ENCODE data around the gene DNPEP.
"Not testable (repeated sequence)": the region's sequence is repeated elsewhere in the genome, so short reads cannot be mapped to it uniquely, and the experiment has no call there.

The DNPEP gene

GRCh38 chr2:219400562-219400961 is 12.8 kb upstream of the DNPEP start:
- no peak for DNase-seq

DNA sequence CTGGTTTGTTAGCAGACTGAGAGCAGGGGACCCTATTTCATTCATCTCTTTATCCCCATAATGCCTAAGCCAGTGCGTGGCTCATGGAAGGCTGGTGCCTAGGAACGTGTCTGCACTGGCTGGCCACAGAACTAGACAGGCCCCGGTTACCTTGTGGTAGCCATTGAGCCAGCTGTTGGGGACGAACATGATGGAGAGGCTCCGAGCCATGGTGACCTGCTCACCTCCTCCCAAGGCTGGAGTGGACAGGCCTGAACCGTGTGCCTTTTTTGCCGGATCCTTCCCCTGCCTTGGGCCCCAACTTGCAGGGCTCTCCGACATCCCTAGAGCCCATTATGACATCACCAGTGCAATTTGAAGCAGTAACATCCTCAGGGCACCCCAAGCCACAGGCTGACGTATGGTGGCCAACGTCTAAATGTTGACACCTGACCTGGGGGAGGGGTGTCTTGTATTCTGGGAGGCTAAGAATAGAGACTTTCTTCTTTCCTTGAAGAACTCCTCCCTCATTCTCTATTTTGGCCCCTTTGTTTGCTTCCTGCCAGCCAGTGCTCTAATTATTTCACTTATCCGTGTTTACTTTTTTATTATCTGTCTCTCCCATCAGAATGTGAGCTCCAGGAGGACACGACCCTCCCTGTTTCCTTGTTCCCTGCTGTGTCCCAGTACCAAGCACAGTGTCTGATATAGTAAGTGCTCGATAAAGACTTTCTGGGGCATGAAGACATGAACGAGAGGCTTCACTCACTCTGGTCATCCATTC is 12.2 kb upstream of the DNPEP start:
- DNase-seq, result no peak

- no peak for DNase-seq
These were observed 11.1 kb upstream of the DNPEP start for GRCh38 chr2:219398721-219399363.

DNA sequence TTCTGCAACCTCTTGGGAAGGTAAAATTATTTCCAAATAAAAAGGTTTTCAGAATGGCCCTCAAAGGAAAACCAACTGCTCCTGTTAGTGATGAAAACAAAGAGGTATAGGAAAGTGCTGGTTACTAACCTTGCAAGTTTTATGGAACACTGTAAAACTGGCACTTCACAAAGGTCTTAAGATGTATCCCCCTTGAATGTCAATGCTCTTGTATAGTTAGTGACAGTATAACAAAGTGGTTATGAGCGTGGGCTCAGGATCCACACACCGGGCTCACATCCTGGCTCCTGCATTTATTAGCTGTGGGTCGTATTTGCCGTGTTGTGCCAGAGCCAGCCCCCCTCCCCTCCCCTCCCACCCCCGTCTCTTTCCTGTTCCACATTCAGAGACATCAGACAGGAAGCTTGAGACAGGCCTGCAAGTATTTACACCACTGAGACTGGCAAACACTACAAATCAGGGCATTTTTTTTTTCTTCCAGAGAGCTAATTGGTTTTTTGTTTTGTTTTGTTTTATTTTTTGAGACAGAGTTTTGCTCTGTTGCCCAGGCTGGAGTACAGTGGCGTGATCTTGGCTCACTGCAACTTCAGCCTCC is 9.2 kb upstream of the DNPEP start:
- DNase-seq, result no peak

GRCh38 chr2:219395609-219396008 is 7.9 kb upstream of the DNPEP start:
- no peak for DNase-seq

DNA sequence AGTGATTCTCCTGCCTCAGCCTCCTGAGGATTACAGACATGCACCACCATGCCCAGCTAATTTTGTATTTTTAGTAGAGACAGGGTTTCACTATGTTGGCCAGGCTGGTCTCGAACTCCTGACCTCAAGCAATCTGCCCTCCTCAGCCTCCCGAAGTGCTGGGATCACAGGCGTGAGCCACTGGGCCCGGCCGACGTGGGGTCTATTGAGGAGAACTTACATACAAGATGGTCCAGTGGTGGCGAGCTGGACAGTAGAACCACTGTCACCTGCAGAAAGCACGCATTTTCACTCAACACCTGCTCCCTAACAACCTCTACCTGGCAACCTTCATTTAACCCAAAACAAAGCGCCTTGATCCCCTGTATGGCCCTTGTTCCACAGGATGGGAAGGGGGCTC is 7.3 kb upstream of the DNPEP start:
- DNase-seq, result not testable (repeated sequence)

GRCh38 chr2:219392754-219393153 is 5.0 kb upstream of the DNPEP start:
- no peak for DNase-seq

DNA sequence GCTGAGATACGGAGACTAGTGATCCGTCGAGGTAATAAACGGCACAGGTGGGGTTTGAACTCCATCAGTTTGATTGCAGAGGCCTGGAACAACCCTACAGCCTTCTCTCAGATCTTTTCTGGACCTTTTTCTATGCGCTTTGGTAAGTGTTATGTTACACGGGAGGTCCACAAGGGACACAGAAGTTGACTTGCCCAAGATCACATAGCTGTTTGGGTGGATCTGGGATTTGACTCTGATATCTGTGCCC is 1.1 kb upstream of the DNPEP start:
- DNase-seq, result no peak

GRCh38 chr2:219388121-219388906 is 602 bp upstream of the DNPEP start:
- DNase-seq, result peak; percentile 98

GRCh38 chr2:219386532-219387280 is 1.0 kb downstream of the DNPEP start:
- no peak for DNase-seq

DNA sequence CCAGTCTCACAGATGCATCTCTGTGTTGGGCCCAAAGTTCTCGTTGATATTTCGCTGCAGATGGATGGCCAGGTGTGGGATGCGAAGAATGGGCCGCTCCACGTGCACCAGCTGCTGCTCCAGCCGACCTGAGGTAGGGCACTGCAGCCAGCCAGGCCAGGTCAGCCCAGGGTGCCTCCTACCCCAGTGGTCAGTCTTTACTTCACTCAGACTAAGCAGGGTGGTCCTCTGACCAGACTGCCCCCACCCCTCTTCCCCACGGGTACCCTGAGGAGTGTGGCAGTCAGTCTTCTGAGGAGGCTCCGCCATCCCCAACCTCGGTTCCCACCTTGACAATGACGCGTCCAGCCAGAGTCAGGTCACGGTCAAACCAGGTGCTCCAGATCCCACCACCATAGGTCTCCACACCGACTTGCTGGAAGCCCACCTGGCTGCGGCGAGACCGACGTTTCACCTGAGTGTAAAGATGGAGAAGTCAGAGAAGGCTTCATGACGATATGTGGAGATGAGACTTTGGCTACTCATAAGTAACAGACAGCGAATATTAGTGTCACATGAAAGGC is 1.7 kb downstream of the DNPEP start:
- DNase-seq, result no peak

GRCh38 chr2:219384859-219385258 is 2.9 kb downstream of the DNPEP start:
- DNase-seq, result no peak

- DNase-seq, result no peak
These were observed 3.5 kb downstream of the DNPEP start for GRCh38 chr2:219384083-219384713.

GRCh38 chr2:219381448-219381847 is 6.3 kb downstream of the DNPEP start:
- no peak for DNase-seq

DNA sequence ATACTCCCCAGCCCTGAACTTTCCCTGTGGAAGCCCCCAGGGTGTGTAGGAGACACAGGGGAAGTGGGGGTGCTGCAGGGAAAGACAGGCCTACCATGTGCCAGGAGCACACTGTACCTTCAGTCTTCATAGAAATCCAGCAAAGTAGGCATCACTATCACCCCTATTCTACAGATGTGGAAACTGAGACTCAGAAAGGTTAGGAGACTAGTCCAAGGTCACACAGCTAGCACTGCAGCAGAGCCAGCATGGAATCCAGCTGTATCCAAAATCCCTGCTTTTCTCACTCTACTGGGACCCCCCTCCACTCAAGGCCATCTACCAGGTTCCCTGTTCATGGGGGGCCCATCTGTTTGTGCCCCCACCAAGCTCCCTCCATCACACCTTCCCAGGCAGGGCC is 6.8 kb downstream of the DNPEP start:
- no peak for DNase-seq

GRCh38 chr2:219378163-219378851 is 9.4 kb downstream of the DNPEP start:
- DNase-seq, result no peak

GRCh38 chr2:219369447-219369861 is 18.3 kb downstream of the DNPEP start:
- peak; percentile 48 for DNase-seq

- peak; percentile 82 for DNase-seq
These were observed 19.0 kb downstream of the DNPEP start for GRCh38 chr2:219368690-219369191.

DNA sequence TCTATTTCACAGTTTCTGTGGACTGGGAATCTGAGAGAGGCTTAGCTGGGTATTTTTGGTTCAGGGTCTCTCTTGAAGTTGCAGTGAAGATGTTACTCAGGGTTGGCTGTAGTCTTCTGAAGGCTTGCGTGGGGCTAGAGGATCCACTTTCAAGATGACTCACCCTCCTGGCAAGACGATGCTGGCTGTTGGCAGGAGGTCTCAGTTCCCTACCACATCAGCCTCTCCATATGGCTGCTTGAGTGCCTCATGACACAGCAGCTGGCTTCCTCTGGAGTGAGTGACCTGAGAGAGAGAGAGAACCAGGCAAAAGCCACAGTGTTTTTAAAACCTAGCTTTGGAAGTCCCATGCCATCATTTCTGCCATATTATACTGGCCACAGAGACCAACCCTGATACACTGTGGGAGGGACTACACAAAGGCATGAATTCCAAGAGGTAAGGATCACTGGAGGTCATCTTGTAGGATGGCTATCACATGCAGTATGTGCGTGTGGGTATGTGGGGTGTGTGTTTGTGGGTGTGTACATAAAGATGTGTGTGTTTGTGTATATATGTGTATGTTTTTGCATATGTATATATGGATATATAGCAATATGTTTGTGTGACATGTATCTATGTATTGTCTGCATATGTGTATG is 25.1 kb downstream of the DNPEP start:
- peak; percentile 96 for DNase-seq

- DNase-seq, result no peak
These were observed 25.6 kb downstream of the DNPEP start for GRCh38 chr2:219362072-219362471.
